H7 (cell line): ENCODE measurements around the gene EIF2AK2. TPM values are rescaled to one million over a fixed set of nuclear protein-coding genes. Genes with fewer than 3 reads are reported as not detected.

ENCODE experiments used
- DNase-seq: peaks from one replicate; pipeline ENCODE4 v3.0.0; 2012
- H3K27me3 ChIP-seq: 2 replicates; pipeline ENCODE4 v1.6.0; 2011; ENCODE audit warnings: mild to moderate bottlenecking, low read length; ENCODE audit not compliant: control insufficient read depth, insufficient read depth
- H3K36me3 ChIP-seq: replicated peaks from 2 replicates; pipeline ENCODE4 v1.5.1; 2011; ENCODE audit warnings: low read length; ENCODE audit not compliant: control insufficient read depth, insufficient read depth
- H3K4me3 ChIP-seq: 2 replicates; pipeline ENCODE4 v1.5.1; 2011; ENCODE audit warnings: low read depth, mild to moderate bottlenecking, control low read depth, low read length, moderate library complexity; ENCODE audit not compliant: insufficient read depth
- total RNA-seq: library from RNA; depleted of rRNA; stranded (reverse); fragments of >200 nt; shearing (Covaris generic); gene quantifications from 2 replicates; pipeline ENCODE4 v1.2.3, GENCODE V29; 2014; rRNA removed

Gene EIF2AK2
- total RNA-seq, 1 experiment from 2014 or later = 12.7 TPM

DNA sequence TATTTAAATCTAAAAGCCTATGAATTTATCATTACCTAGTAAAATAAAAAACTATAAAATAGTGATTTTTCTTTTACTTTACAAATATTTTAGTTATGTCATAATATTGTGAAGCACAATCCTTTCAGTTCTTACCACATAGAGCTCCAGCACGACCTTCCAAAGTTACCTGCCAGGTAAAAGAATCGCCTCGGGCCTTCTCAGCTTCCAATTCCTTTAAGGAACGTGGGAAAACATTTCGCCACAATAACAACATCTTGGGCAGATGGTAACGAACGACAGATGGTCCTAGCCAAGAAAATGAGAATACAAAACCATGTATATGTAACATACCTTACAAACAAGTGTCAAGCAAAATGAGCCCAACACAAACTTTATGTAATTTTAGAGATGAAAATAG, 96.3 kb downstream of the EIF2AK2 start:
- peaks cover 1% of the 10 kb centered on the region for H3K36me3 ChIP-seq
- no peak overlapping the region for H3K4me3 ChIP-seq
- no peak for DNase-seq

DNA sequence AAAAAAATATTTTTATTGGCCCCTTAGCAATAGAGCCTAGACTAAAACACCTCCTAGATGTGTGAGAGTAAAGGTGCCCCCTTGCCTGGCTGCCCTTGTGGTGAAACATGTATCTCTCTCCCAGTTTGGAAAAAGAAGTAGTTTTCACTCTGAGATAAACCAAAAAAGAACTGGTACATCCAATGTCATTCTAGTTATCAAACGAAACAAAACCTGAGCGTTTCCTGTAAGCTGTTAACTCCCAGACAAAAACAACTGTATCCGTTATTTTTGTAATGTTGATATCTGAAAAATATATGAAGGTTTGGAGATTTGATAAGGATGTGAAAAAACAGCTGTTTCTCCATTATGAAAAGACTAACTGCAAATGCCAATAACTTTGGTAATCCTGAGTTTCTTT, 96.9 kb downstream of the EIF2AK2 start:
- no peaks in the 10 kb centered on the region for H3K27me3 ChIP-seq
- no peak for DNase-seq
- peaks cover 1% of the 10 kb centered on the region for H3K36me3 ChIP-seq
- no peak overlapping the region for H3K4me3 ChIP-seq

More for the DNA sequence above, 96.3 kb downstream of the EIF2AK2 start:
- H3K27me3 ChIP-seq = no peaks in the 10 kb centered on the region

DNA sequence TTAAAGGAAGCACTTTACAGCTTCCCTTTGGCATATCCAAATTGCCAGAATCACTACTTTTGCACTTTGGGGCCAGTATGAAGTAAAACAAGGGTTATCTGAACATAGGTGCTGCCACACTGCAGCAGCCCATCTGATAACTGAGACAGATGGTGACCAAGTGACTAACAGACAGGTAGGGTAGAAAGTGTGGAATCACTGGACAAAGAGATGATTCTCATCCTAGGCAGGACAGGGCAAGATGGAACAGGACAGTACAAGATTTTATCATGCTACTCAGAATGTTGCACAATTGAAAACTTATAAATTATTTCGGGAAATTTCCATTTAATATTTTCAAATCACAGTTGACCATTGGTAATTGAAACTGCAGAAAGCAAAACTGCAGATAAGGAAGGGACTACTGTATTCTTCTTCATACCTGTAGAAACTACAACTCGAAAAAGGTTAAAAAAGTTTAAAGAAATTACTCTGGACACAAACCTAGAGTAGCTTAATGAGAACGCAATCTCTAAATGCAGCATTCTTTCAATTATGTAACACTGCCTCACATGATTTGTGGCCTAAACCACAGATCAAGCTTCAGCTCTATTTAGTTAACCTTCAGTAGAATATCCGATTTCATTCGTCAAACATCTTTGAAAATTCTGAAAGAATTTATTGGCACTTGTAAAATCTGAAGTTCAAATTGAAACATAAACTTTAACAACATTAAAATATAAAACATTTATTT, 104.0 kb downstream of the EIF2AK2 start:
- Histone ChIP-seq H3K36me3 (no peaks in the 10 kb centered on the region; the same call in 1 of the 2 replicates), H3K27me3 (no peaks in the 10 kb centered on the region), H3K4me3 (no peak overlapping the region)
- no peak for DNase-seq

Other genes with a start within 250 kb of the EIF2AK2 start
- gene STRN, start 190.4 kb downstream of the EIF2AK2 start, total RNA-seq = 17.4 and 17.9 TPM in 2 replicates
- 10.5 and 11.6 TPM in 2 replicates for gene HEATR5B, start 72.6 kb downstream of the EIF2AK2 start, total RNA-seq
- gene GPATCH11, start 72.5 kb downstream of the EIF2AK2 start, total RNA-seq = 4.8 and 5.1 TPM in 2 replicates
- gene SULT6B1, start 31.7 kb upstream of the EIF2AK2 start, total RNA-seq = not detected in 2 replicates
- gene CEBPZOS, start 39.5 kb upstream of the EIF2AK2 start, total RNA-seq = 45.9 and 56.7 TPM in 2 replicates
- gene CEBPZ, start 74.6 kb upstream of the EIF2AK2 start, total RNA-seq = 74.2 and 111 TPM in 2 replicates
- gene NDUFAF7, start 74.7 kb upstream of the EIF2AK2 start, total RNA-seq = 28.8 and 44.1 TPM in 2 replicates
- 65.8 and 69.7 TPM in 2 replicates for gene PRKD3, start 167.9 kb upstream of the EIF2AK2 start, total RNA-seq
- gene QPCT, start 187.7 kb upstream of the EIF2AK2 start, total RNA-seq = 0.90 and 1.1 TPM in 2 replicates